ENCODE measurements around the gene ACTA2.

Gene ACTA2

DNA sequence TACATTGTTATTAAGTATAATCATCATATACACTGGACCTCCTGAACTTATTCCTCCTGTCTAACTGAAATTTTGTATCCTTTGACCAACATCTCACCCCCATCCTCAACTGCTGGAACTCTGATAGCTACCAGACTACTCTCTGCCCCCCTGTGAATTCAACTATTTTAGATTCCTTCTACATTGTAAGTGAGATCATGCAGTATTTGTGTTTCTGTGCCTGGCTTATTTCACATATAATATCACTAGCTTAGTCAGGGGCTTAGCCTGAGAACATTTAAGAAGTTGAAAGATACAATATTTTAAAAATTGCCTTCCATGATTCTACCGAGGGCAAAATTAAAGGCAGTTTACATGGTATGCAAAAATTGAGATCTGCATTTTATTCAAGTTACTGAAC, 45.7 kb downstream of the ACTA2 start:
- no peak for TF ChIP-seq ZFX (IDR thresholded peaks at IDR 0.05; ENCODE audit: borderline replicate concordance)
- TF ChIP-seq, protein P1, sequence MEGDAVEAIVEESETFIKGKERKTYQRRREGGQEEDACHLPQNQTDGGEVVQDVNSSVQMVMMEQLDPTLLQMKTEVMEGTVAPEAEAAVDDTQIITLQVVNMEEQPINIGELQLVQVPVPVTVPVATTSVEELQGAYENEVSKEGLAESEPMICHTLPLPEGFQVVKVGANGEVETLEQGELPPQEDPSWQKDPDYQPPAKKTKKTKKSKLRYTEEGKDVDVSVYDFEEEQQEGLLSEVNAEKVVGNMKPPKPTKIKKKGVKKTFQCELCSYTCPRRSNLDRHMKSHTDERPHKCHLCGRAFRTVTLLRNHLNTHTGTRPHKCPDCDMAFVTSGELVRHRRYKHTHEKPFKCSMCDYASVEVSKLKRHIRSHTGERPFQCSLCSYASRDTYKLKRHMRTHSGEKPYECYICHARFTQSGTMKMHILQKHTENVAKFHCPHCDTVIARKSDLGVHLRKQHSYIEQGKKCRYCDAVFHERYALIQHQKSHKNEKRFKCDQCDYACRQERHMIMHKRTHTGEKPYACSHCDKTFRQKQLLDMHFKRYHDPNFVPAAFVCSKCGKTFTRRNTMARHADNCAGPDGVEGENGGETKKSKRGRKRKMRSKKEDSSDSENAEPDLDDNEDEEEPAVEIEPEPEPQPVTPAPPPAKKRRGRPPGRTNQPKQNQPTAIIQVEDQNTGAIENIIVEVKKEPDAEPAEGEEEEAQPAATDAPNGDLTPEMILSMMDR (IDR thresholded peaks at IDR 0.05): no peak

DNA sequence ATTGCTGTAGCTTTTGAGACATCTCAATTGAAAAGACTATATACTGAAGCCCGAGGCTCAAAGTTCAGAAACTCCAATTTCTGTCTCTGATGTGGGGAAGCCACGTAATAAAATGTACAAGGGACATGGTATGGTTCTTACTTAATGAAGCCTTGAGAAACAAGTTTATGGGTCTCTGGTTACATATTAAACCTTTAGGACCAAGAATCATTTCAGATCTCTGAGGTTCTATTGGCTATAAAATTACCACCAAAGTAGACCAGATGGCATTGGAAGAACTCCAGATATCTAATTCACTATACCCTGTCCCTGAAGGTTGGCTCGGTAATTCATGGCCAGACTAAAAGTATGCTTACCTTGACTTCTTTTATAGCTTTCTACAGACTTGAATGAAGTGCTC, 48.9 kb downstream of the ACTA2 start:
- no peak for TF ChIP-seq ZFX (IDR thresholded peaks at IDR 0.05; ENCODE audit: borderline replicate concordance)
- TF ChIP-seq, protein P1 (IDR thresholded peaks at IDR 0.05): no peak
- no peak overlapping the region for H3K27ac ChIP-seq

More for the DNA sequence above, 45.7 kb downstream of the ACTA2 start:
- H3K27ac ChIP-seq: no peak overlapping the region

DNA sequence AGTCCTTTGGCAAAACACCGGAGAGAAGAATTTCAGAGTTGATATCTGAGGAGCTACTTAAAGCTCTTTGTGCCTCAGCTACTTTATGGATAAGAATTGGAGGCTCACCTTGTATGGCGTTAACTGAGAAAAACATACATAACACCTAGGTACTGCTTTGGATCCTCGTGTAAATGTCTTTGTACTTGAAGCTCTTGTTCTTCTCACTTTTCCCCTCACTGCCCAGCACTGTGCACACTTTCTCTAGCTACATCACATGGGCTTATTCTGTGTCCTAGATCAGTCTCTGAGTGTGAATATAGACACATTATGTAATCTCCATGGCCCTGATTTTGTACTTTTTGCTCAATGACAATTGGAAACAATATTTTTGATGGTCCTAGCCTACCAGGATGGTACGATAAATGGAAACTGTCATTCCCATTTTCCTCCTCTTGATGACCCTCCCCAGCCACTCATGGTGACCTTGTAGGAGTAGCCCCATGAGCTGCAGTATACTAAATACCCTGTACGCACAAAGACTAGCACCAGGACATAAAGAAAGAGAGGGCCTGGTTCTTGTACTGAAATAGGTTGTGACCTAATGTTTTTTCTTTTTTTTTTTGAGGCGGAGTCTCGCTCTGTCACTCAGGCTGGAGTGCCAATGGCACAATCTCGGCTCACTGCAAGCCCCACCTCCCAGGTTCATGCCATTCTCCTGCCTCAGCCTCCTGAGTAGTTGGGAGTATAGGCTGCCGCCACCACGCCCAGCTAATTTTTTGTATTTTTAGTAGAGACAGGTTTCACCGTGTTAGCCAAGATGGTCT, 50.4 kb downstream of the ACTA2 start:
- no peak overlapping the region for H3K27ac ChIP-seq
- no peak for TF ChIP-seq ZFX (IDR thresholded peaks at IDR 0.05; ENCODE audit: borderline replicate concordance)
- TF ChIP-seq, protein P1 (IDR thresholded peaks at IDR 0.05): no peak

DNA sequence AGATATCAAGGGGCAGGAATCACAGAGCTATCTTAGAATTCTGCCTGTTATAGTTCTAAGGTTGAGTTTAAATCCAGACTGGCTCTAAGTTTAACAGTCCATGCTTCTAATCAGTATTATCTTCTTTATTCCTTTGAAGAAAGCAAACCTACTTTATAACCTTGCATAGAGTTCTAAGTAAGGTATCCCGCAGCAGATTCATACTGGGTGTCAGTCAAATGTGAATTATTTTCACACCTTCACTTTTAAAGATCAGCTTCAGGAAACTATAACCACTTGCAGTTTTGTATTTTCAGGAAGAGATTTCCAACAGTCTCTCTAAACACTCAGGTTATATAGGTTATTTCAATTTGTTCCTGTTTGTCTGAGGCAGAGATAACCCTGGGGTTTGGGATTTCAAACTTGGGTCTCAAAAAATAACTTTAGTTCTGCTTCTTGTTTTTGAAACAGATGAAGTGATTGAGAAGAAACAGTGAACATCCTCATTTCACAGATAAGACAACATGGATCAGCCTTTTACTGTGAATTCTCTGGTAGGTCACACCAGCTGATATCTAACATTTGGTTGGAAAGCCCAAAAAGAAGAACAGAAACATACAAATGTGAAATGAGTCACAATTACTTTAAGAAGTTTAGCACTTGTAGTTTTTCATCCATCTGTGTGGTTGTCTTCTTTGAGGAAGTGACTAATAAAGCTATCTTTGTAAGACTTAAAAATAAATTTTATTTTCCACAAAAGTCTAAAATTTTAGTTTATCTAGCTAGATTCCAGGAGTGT, 51.2 kb downstream of the ACTA2 start:
- TF ChIP-seq, protein P1 (IDR thresholded peaks at IDR 0.05): no peak
- TF ChIP-seq ZFX (IDR thresholded peaks at IDR 0.05; ENCODE audit: borderline replicate concordance): no peak
- no peak overlapping the region for H3K27ac ChIP-seq

DNA sequence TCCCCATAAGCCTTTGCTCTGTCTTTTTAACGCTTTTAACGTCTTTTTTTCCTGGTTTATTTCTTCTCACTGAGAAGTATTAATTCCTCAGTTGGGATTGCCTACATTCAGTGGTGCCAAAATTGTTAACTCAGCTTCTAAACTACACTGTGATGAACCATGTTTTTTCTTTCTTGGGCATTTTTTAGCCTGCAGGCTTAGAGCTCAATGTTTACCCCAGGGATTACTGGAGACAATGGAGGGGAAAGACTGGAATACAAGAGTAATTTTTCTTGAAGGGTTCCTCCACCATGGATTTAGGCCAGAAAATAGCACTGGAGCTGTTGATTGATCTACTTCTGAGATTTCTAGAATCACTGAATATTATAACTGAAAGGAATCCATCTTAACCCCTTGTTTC, 52.7 kb downstream of the ACTA2 start:
- H3K27ac ChIP-seq: no peak overlapping the region
- TF ChIP-seq ZFX (IDR thresholded peaks at IDR 0.05; ENCODE audit: borderline replicate concordance): no peak
- TF ChIP-seq, protein P1 (IDR thresholded peaks at IDR 0.05): no peak

DNA sequence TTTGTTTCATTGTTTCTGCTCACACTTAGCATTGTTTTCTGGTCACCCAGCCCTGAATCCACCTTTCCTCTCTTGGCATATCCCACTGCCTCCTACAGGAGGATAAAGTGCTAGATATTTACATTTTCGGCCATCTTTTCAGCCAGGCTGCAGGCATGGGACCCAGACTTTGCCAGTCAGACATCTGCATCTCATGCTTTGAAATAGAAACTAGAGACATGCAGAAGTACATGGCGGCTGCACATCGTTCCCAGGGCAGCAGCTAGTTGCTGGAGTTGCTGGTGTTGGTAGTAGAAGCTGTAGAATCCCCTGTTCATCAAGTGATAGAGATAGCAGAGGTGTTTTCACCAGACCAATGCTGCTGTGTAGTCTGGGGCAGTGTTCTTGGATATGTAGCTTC, 53.8 kb downstream of the ACTA2 start:
- TF ChIP-seq, protein P1 (IDR thresholded peaks at IDR 0.05): no peak
- TF ChIP-seq ZFX (IDR thresholded peaks at IDR 0.05; ENCODE audit: borderline replicate concordance): no peak
- H3K27ac ChIP-seq: no peak overlapping the region
